PC-9 (cell line): ENCODE measurements around the gene ERI3. TPM values are rescaled to one million over a fixed set of nuclear protein-coding genes. Genes with fewer than 3 reads are reported as not detected.

Experiments
- BruUV-seq: library from RNA; stranded (reverse); fragments of 400-500 nt; replicated peaks from 2 replicates; lab custom pipeline; 2021; lab: Mats Ljungman, UMichigan
- CTCF ChIA-PET: fragments of 300-600 bp; sonication (Branson Sonifier 250); formaldehyde crosslinking; loops from one replicate; lab custom pipeline; 2022; ENCODE audit warnings: antibody characterized with exemption; lab: Charles Lee
- POLR2A ChIA-PET: fragments of 300-600 bp; sonication (Branson Sonifier 250); formaldehyde crosslinking; loops from one replicate; lab custom pipeline; 2022; ENCODE audit warnings: antibody characterized with exemption; ENCODE audit not compliant: unreplicated experiment; lab: Charles Lee
- DNase-seq, 2 experiments: peaks; one replicate each; pipeline versions ENCODE4 v3.0.0 to v3.0.0-alpha.2; 2015 to 2022; ENCODE audit warnings: mixed read lengths in 1 of 2
- H2AFZ ChIP-seq: fragments of 200-600 bp; sonication (generic); 2 replicates; pipeline ENCODE4 v1.8.1; 2017; ENCODE audit warnings: antibody characterized with exemption
- H3F3A ChIP-seq: fragments of 200-600 bp; sonication (generic); 2 replicates; pipeline ENCODE4 v1.8.1; 2017; ENCODE audit warnings: antibody characterized with exemption, mild to moderate bottlenecking, low read depth; ENCODE audit not compliant: insufficient read depth
- H3K27ac ChIP-seq: fragments of 200-600 bp; sonication (generic); 2 replicates; pipeline ENCODE4 v1.6.1; 2016; ENCODE audit warnings: mixed run types
- H3K27me3 ChIP-seq: fragments of 200-600 bp; sonication (generic); 2 replicates; pipeline ENCODE4 v1.6.1; 2016; ENCODE audit warnings: low read depth, mixed run types; ENCODE audit not compliant: insufficient read depth
- H3K36me3 ChIP-seq: fragments of 200-600 bp; sonication (generic); 2 replicates; pipeline ENCODE4 v1.6.1; 2016; ENCODE audit warnings: low read depth, mixed run types
- H3K4me1 ChIP-seq: fragments of 200-600 bp; sonication (generic); replicated peaks from 2 replicates; pipeline ENCODE4 v1.6.1; 2016; ENCODE audit warnings: mixed run types; ENCODE audit not compliant: insufficient read depth
- H3K4me2 ChIP-seq: fragments of 200-600 bp; sonication (generic); 2 replicates; pipeline ENCODE4 v1.6.1; 2017; ENCODE audit warnings: mixed run types
- H3K4me3 ChIP-seq: fragments of 200-600 bp; sonication (generic); 2 replicates; pipeline ENCODE4 v1.6.1; 2016; ENCODE audit warnings: mixed run types
- H3K79me2 ChIP-seq: fragments of 200-600 bp; sonication (generic); 2 replicates; pipeline ENCODE4 v1.6.1; 2017; ENCODE audit warnings: low read depth, mixed run types
- H3K9me2 ChIP-seq: fragments of 200-600 bp; sonication (generic); 2 replicates; pipeline ENCODE4 v1.8.1; 2017; ENCODE audit warnings: mild to moderate bottlenecking; ENCODE audit not compliant: insufficient read depth
- H3K9me3 ChIP-seq: fragments of 200-600 bp; sonication (generic); 2 replicates; pipeline ENCODE4 v1.8.1; 2016; ENCODE audit warnings: low read depth; ENCODE audit not compliant: insufficient read depth
- H4K20me1 ChIP-seq: fragments of 200-600 bp; sonication (generic); 2 replicates; pipeline ENCODE4 v1.8.1; 2017; ENCODE audit not compliant: insufficient read depth
- CTCF ChIP-seq: fragments of 200-600 bp; sonication (generic); conservative IDR thresholded peaks from 2 replicates; pipeline ENCODE4 v1.6.1; 2017; ENCODE audit warnings: mixed run types, antibody characterized with exemption, mild to moderate bottlenecking, moderate library complexity
- EZH2 ChIP-seq: fragments of 200-600 bp; sonication (generic); IDR thresholded peaks from 2 replicates; pipeline ENCODE4 v1.8.0; 2017; ENCODE audit warnings: antibody characterized with exemption, low read depth
- intact Hi-C: fragments of 100-400 bp; cut with micrococcal nuclease; formaldehyde crosslinking; loops from one replicate; pipeline ENCODE4 v1.10.0; 2022; ENCODE audit not compliant: unreplicated experiment
- total RNA-seq: library from RNA; stranded (reverse); gene quantifications from 2 replicates; pipeline ENCODE4 v1.2.3, GENCODE V29; 2021

ERI3 gene
- total RNA-seq, 1 experiment from 2014 or later, result 120 TPM

- H3K4me1 ChIP-seq, result no peaks in the 10 kb centered on the region
- no peaks in the 10 kb centered on the region for H3K9me3 ChIP-seq
- POLR2A ChIA-PET, result no interaction called here
- peaks cover 4% of the 10 kb centered on the region; the same call in 1 of the 2 replicates for H3F3A ChIP-seq
- no peaks in the 10 kb centered on the region for H3K79me2 ChIP-seq
- no peak overlapping the region for H2AFZ ChIP-seq
- no peak for TF ChIP-seq CTCF
- no peak for TF ChIP-seq EZH2
- no peak overlapping the region for H3K4me3 ChIP-seq
- peaks cover 9% of the 10 kb centered on the region for H3K36me3 ChIP-seq
- intact Hi-C loops, result no loop called here
- no peaks in the 10 kb centered on the region for H3K27me3 ChIP-seq
- no peak overlapping the region for H3K4me2 ChIP-seq
- peaks cover 11% of the 10 kb centered on the region for H4K20me1 ChIP-seq
- no TSS peak for BruUV-seq
- H3K9me2 ChIP-seq, result no peaks in the 10 kb centered on the region
- CTCF ChIA-PET, result interaction anchor here (0.6 kb wide), 1 partner anchor 10 kb away, joined by 4 read pairs; no protein-coding TSS in a partner anchor
- DNase-seq, result no peak
- no peak overlapping the region for H3K27ac ChIP-seq
Measured at GRCh38 chr1:44315521-44315920, 39.5 kb downstream of the ERI3 start.

GRCh38 chr1:44314452-44314851, 40.6 kb downstream of the ERI3 start:
- TF ChIP-seq EZH2 (no peak), CTCF (no peak)
- no peak overlapping the region for H2AFZ ChIP-seq
- H3K36me3 ChIP-seq, result peaks cover 9% of the 10 kb centered on the region
- H3K79me2 ChIP-seq, result no peaks in the 10 kb centered on the region
- H3K27me3 ChIP-seq, result no peaks in the 10 kb centered on the region
- no TSS peak for BruUV-seq
- ChIA-PET POLR2A (no interaction called here), CTCF (interaction anchor here (0.7 kb wide), 1 partner anchor 25 kb away, joined by 4 read pairs; no protein-coding TSS in a partner anchor)
- no peaks in the 10 kb centered on the region for H3K9me2 ChIP-seq
- no peak overlapping the region for H3K4me2 ChIP-seq
- no peaks in the 10 kb centered on the region for H3K9me3 ChIP-seq
- intact Hi-C loops, result no loop called here
- peaks cover 12% of the 10 kb centered on the region for H4K20me1 ChIP-seq
- H3K4me3 ChIP-seq, result no peak overlapping the region
- H3K27ac ChIP-seq, result no peak overlapping the region
- no peaks in the 10 kb centered on the region for H3K4me1 ChIP-seq
- DNase-seq, result no peak
- peaks cover 4% of the 10 kb centered on the region; the same call in 1 of the 2 replicates for H3F3A ChIP-seq

- H3K9me2 ChIP-seq, result no peaks in the 10 kb centered on the region
- no peak overlapping the region for H2AFZ ChIP-seq
- no peak overlapping the region for H3K4me2 ChIP-seq
- H3K4me3 ChIP-seq, result no peak overlapping the region
- no peak for DNase-seq
- H3K9me3 ChIP-seq, result no peaks in the 10 kb centered on the region
- no peaks in the 10 kb centered on the region for H3K79me2 ChIP-seq
- POLR2A ChIA-PET, result no interaction called here
- no peak overlapping the region for H3K27ac ChIP-seq
- H3F3A ChIP-seq, result no peaks in the 10 kb centered on the region
- intact Hi-C loops, result no loop called here
- no TSS peak for BruUV-seq
- no peaks in the 10 kb centered on the region for H3K4me1 ChIP-seq
- CTCF ChIA-PET, result interaction anchor here (0.6 kb wide), 2 partner anchors 97 to 1402 kb away, joined by 5 read pairs; no protein-coding TSS in a partner anchor
- no peaks in the 10 kb centered on the region for H3K27me3 ChIP-seq
- peaks cover 12% of the 10 kb centered on the region for H4K20me1 ChIP-seq
- peaks cover 16% of the 10 kb centered on the region for H3K36me3 ChIP-seq
- TF ChIP-seq EZH2, result no peak
- no peak for TF ChIP-seq CTCF
Measured at GRCh38 chr1:44313265-44313918, 41.7 kb downstream of the ERI3 start.
